Mesothelial cell of epicardium (in vitro differentiated cells): Measurements from ENCODE around the gene SLC36A1. TPM values are rescaled to one million over a fixed set of nuclear protein-coding genes. Genes with fewer than 3 reads are reported as not detected.

Experiments used
- DNase-seq, 2 experiments: peaks; one replicate each; pipeline ENCODE4 v3.0.0; 2021; ENCODE audit warnings: low spot score in 2 of 2; ENCODE audit not compliant: unreplicated experiment in 2 of 2
- H3K27ac Mint-ChIP-seq: 2 replicates; pipeline ENCODE4 v1.8.0; 2021; ENCODE audit warnings: mixed read lengths
- H3K27me3 Mint-ChIP-seq: 2 replicates; pipeline ENCODE4 v1.8.0; 2021; ENCODE audit warnings: low read depth, mixed read lengths
- H3K36me3 Mint-ChIP-seq: 2 replicates; pipeline ENCODE4 v1.8.0; 2021; ENCODE audit warnings: mixed read lengths
- H3K4me1 Mint-ChIP-seq: 2 replicates; pipeline ENCODE4 v1.8.0; 2021; ENCODE audit warnings: mixed read lengths
- H3K4me3 Mint-ChIP-seq: 2 replicates; pipeline ENCODE4 v1.8.0; 2021; ENCODE audit warnings: mild to moderate bottlenecking, moderate library complexity, mixed read lengths
- H3K9me3 Mint-ChIP-seq: 2 replicates; pipeline ENCODE4 v1.8.0; 2021; ENCODE audit warnings: mixed read lengths
- CTCF ChIP-seq: fragments of 200-600 bp; sonication (generic); IDR thresholded peaks from one replicate; pipeline ENCODE4 v1.5.0; 2021; ENCODE audit warnings: antibody characterized with exemption; ENCODE audit not compliant: unreplicated experiment
- total RNA-seq: library from RNA; stranded (reverse); gene quantifications from 3 replicates; pipeline ENCODE4 v1.2.1, GENCODE V29; 2021

The SLC36A1 gene
- total RNA-seq, 1 donor from 2014 or later, result 14.7 TPM

GRCh38 chr5:151509836-151510235 is 62.4 kb downstream of the SLC36A1 start:
- Mint-ChIP-seq H3K9me3 (no peaks in the 10 kb centered on the region), H3K4me1 (no peaks in the 10 kb centered on the region), H3K27me3 (no peaks in the 10 kb centered on the region), H3K36me3 (no peaks in the 10 kb centered on the region), H3K27ac (no peak overlapping the region), H3K4me3 (no peak overlapping the region)
- DNase-seq, result no peak
- no peak for TF ChIP-seq CTCF

GRCh38 chr5:151517122-151517920 is 69.9 kb downstream of the SLC36A1 start:
- no peak for TF ChIP-seq CTCF
- Mint-ChIP-seq H3K4me1 (no peaks in the 10 kb centered on the region), H3K9me3 (no peaks in the 10 kb centered on the region), H3K36me3 (no peaks in the 10 kb centered on the region), H3K27ac (no peak overlapping the region), H3K27me3 (no peaks in the 10 kb centered on the region), H3K4me3 (no peak overlapping the region)
- no peak for DNase-seq

GRCh38 chr5:151520294-151520693 is 72.9 kb downstream of the SLC36A1 start:
- no peak for TF ChIP-seq CTCF
- Mint-ChIP-seq H3K4me1 (no peaks in the 10 kb centered on the region), H3K4me3 (no peak overlapping the region), H3K27ac (no peak overlapping the region), H3K36me3 (no peaks in the 10 kb centered on the region), H3K27me3 (no peaks in the 10 kb centered on the region), H3K9me3 (no peaks in the 10 kb centered on the region)
- DNase-seq, result no peak

- Mint-ChIP-seq H3K27me3 (no peaks in the 10 kb centered on the region), H3K4me3 (no peak overlapping the region), H3K27ac (no peak overlapping the region), H3K36me3 (no peaks in the 10 kb centered on the region), H3K9me3 (no peaks in the 10 kb centered on the region), H3K4me1 (no peaks in the 10 kb centered on the region)
- no peak for DNase-seq
- TF ChIP-seq CTCF, result no peak
Observed at GRCh38 chr5:151522226-151522625, 74.8 kb downstream of the SLC36A1 start.

GRCh38 chr5:151523335-151523734 is 75.9 kb downstream of the SLC36A1 start:
- H3K27ac Mint-ChIP-seq, result no peak overlapping the region
- no peak for DNase-seq
- no peaks in the 10 kb centered on the region for H3K27me3 Mint-ChIP-seq
- H3K9me3 Mint-ChIP-seq, result no peaks in the 10 kb centered on the region
- TF ChIP-seq CTCF, result no peak
- peaks cover 2% of the 10 kb centered on the region for H3K4me1 Mint-ChIP-seq
- H3K4me3 Mint-ChIP-seq, result no peak overlapping the region
- no peaks in the 10 kb centered on the region for H3K36me3 Mint-ChIP-seq
